GOT3 (cell line): ENCODE results near the gene MED1.

Source experiments
- DNase-seq: peaks from one replicate; lab custom pipeline; 2025; ENCODE audit warnings: mixed read lengths; lab: John Stamatoyannopoulos, UW

MED1 gene

DNA sequence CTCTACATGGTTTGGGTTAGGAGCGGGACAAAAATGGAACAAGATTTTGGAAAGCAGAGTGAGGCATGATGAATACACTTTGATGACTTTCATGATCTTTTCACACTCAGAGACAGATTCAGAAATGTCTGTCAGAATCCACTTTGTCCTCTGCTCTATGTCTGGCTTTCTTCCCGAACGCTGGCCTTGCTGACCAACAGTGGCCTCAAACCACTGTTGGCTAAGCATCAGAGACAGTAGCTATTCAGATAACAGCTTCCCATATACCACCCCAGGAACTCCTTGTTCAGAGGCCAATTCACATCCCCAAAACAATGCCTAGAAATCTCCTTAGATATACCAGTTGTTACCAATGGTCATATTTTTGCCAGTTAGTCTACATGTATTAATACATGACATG lies 90.5 kb downstream of the MED1 start:
- no peak for DNase-seq

DNA sequence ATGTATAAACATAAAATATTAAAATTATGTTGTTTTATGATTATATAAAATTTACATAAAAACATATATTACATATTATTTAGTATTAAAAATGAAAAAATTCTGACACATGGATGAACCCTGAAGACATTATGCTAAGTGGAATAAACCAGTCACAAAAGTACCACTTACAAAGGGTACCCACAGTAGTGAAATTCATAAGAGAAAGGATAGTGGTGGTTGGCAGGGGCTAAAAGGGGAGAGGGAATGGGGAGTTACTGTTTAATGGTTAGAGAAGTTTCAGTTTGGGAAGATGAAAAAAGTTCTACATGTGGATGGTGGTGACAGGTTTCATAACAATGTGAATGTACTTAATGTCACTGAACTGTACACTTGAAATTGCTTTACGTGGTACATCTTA lies 91.1 kb downstream of the MED1 start:
- DNase-seq = no peak

DNA sequence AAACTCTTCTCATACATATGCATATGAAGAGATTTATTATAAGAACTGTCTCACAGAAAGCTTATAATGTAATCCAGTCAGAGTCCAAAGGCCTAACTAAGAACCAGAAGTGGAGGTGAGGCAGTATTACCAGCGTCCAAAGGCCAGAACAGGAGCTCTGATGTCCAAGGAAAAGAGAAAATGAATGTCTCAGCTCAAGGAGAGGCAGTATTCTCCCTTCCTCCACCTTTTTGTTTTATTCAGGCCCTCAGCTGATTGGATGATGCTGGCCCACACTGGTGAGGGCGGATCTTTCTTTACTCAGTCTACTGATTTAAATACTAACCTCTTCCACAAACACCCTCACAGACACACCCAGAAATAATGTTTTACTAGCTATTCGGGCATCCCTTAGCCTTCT lies 93.1 kb downstream of the MED1 start:
- no peak for DNase-seq

DNA sequence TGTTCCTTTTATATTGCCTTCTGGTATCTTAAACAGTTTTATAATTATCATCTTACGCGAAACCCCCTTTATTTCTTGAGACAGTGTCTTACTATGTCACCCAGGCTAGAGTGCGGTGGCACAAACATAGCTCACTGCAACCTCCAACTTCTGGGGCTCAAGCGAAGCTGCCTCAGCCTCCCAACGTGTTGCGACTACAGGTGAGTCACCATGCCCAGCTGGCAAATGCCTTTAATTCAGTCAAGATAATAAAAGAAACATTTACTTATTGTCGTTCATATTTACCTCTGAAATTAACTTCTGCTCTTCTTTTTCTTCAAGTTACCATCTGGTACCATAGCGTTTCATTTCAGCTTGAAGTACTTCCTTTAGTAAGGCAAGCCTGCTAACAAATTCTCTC lies 93.6 kb downstream of the MED1 start:
- DNase-seq = no peak
